SK-N-MC (cell line): ENCODE measurements around the gene GALNT7.

Experiments
- EZH2 ChIP-seq: fragments of 200-600 bp; sonication (generic); IDR thresholded peaks from one replicate; pipeline ENCODE4 v1.6.1; 2017; ENCODE audit warnings: antibody characterized with exemption
- POLR2AphosphoS5 ChIP-seq: IDR thresholded peaks from 2 replicates; pipeline ENCODE4 v1.6.1; 2012; ENCODE audit warnings: mild to moderate bottlenecking, low read depth, low read length, borderline replicate concordance

DNA sequence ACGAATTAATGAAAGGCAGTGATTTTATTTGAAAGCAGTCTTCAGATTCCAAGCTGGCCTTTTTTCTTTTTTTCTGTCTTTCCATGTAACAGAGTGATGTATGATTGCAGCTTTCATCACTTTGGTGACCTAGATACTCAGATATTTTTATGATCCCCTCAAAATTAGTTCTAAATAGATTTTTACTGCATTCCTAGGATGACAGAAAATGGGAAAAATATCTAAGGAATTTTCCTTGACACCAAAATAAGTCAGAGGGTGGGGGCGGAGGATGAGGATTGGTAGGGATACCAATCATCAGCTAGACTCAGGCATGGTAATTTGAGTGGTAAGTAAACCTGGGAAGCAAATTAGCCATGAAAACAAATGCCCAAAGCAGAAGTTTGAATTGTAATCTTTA lies 177.5 kb downstream of the GALNT7 start:
- no peak for TF ChIP-seq POLR2AphosphoS5
- TF ChIP-seq EZH2 = no peak
